Osteoblast (primary cell): ENCODE measurements around the gene CLMP. TPM values are rescaled to one million over a fixed set of nuclear protein-coding genes. Genes with fewer than 3 reads are reported as not detected.

Source experiments
- DNase-seq: peaks from one replicate; pipeline ENCODE4 v3.0.0; 2011; ENCODE audit warnings: low spot score, mixed read lengths; ENCODE audit not compliant: insufficient read length; ENCODE audit errors: missing footprints
- H2AFZ ChIP-seq: 2 replicates; pipeline ENCODE4 v1.6.0; 2011; ENCODE audit warnings: mild to moderate bottlenecking, low read length
- H3K27ac ChIP-seq: 2 replicates; pipeline ENCODE4 v1.5.1; 2011; ENCODE audit warnings: mild to moderate bottlenecking, low read depth, low read length, moderate library complexity
- H3K27me3 ChIP-seq: 2 replicates; pipeline ENCODE4 v1.6.0; 2012; ENCODE audit warnings: mild to moderate bottlenecking, control low read depth, inconsistent platforms, low read length, moderate library complexity; ENCODE audit not compliant: insufficient read depth
- H3K36me3 ChIP-seq: 2 replicates; pipeline ENCODE4 v1.5.1; 2011; ENCODE audit warnings: mild to moderate bottlenecking, low read length, control low read depth, moderate library complexity; ENCODE audit not compliant: insufficient read depth
- H3K4me1 ChIP-seq: 2 replicates; pipeline ENCODE4 v1.5.1; 2011; ENCODE audit warnings: mild to moderate bottlenecking, low read length, control low read depth, moderate library complexity; ENCODE audit not compliant: insufficient read depth
- H3K4me2 ChIP-seq: 2 replicates; pipeline ENCODE4 v1.6.0; 2011; ENCODE audit warnings: mild to moderate bottlenecking, low read length; ENCODE audit not compliant: insufficient read depth
- H3K4me3 ChIP-seq: fragments of 200-600 bp; sonication (generic); 3 replicates; pipeline ENCODE4 v1.5.1; 2012; ENCODE audit warnings: mild to moderate bottlenecking, low read length, inconsistent platforms; ENCODE audit not compliant: insufficient read depth
- H3K79me2 ChIP-seq: 2 replicates; pipeline ENCODE4 v1.6.0; 2012; ENCODE audit warnings: mild to moderate bottlenecking, low read length, control low read depth, inconsistent platforms; ENCODE audit not compliant: insufficient read depth
- H3K9me3 ChIP-seq: 2 replicates; pipeline ENCODE4 v1.5.1; 2011; ENCODE audit warnings: low read depth, low read length, control low read depth
- H4K20me1 ChIP-seq: 2 replicates; pipeline ENCODE4 v1.6.0; 2012; ENCODE audit warnings: mild to moderate bottlenecking, low read length, control low read depth; ENCODE audit not compliant: insufficient read depth
- total RNA-seq: library from RNA; depleted of rRNA; stranded (reverse); fragments of >200 nt; gene quantifications from 2 replicates; pipeline ENCODE4 v1.2.3, GENCODE V29; 2012
- TF ChIP-seq, protein P1 (sequence below): IDR thresholded peaks from 2 replicates; pipeline ENCODE4 v1.5.1; 2011; ENCODE audit warnings: mild to moderate bottlenecking, low read depth, low read length, moderate library complexity; ENCODE audit errors: extremely low read depth

The CLMP gene
- 174 and 210 TPM in 2 replicates for total RNA-seq

DNA sequence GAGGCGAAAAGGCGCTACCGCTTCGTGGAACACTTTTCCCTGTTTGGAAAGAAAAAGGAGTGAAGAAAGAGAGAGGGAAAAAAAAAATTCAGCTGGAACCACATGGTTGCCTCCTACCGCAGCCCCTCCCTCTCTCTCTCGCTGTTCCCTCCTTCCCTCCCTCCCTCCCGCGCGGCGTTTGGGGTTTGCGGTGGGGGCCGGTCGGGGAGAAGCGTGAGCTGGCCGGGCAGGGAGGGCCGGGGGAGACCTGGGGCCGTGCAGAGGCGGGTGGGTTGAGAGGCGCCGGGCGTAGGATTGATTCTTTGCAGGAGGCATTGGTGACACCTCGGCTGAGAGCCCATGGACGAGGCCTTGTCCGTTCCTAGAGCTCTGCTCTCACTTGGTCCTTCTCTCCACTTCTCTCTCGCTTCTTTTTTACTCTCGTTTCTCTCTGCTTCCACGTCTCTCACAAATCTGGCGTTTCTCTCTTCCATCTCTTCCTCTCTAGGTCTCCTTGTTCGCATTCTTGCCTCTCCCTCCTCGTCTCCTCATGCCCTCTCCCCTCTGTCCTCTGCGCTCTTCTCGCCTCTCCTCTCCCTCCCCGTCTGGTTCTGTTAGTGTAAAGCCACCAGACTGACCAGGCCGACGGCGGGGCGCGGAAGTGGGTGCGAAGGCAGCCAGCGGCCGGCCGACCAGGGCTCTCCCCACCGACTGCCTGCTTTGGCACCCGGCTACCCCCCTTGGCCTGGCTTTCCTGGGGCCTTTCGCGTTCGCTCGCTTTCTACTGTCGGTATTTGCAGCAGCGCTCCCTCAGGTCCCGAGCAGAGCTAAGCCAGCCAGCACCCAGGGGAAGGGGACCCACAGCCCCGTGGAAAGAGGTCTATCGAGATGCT, at the start of gene CLMP:
Gene CLMP (minus strand): TSS at position 61 of the 872 bp plus-strand sequence. CDS start 308 bp downstream, outside the sequence.
- H3K4me1 ChIP-seq, result peaks cover 59% of the 10 kb centered on the region
- H2AFZ ChIP-seq, result peak within 1 kb of the TSS; percentile 88
- peaks cover 21% of the 10 kb centered on the region for H4K20me1 ChIP-seq
- H3K79me2 ChIP-seq, result peaks cover 61% of the 10 kb centered on the region
- peaks cover 24% of the 10 kb centered on the region for H3K36me3 ChIP-seq
- peak; percentile 94 for DNase-seq
- no peaks in the 10 kb centered on the region for H3K9me3 ChIP-seq
- TF ChIP-seq, protein P1, sequence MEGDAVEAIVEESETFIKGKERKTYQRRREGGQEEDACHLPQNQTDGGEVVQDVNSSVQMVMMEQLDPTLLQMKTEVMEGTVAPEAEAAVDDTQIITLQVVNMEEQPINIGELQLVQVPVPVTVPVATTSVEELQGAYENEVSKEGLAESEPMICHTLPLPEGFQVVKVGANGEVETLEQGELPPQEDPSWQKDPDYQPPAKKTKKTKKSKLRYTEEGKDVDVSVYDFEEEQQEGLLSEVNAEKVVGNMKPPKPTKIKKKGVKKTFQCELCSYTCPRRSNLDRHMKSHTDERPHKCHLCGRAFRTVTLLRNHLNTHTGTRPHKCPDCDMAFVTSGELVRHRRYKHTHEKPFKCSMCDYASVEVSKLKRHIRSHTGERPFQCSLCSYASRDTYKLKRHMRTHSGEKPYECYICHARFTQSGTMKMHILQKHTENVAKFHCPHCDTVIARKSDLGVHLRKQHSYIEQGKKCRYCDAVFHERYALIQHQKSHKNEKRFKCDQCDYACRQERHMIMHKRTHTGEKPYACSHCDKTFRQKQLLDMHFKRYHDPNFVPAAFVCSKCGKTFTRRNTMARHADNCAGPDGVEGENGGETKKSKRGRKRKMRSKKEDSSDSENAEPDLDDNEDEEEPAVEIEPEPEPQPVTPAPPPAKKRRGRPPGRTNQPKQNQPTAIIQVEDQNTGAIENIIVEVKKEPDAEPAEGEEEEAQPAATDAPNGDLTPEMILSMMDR, result no peak
- H3K27ac ChIP-seq, result peak within 1 kb of the TSS; percentile 97
- peak within 1 kb of the TSS; percentile 88 for H3K4me2 ChIP-seq
- peak within 1 kb of the TSS; percentile 91 for H3K4me3 ChIP-seq
- H3K27me3 ChIP-seq, result no peaks in the 10 kb centered on the region

- no peaks in the 10 kb centered on the region for H4K20me1 ChIP-seq
- no peak overlapping the region for H3K4me3 ChIP-seq
- TF ChIP-seq, protein P1, result no peak
- DNase-seq, result no peak
- H3K4me1 ChIP-seq, result peaks cover 44% of the 10 kb centered on the region
- H3K27me3 ChIP-seq, result no peaks in the 10 kb centered on the region
- no peak overlapping the region for H3K27ac ChIP-seq
- no peaks in the 10 kb centered on the region for H3K36me3 ChIP-seq
- peak overlapping the region; percentile 20 for H3K4me2 ChIP-seq
- H3K79me2 ChIP-seq, result no peaks in the 10 kb centered on the region
- H3K9me3 ChIP-seq, result no peaks in the 10 kb centered on the region
- peak overlapping the region; percentile 20 for H2AFZ ChIP-seq
Observed at GRCh38 chr11:123241874-123242543, 47.0 kb upstream of the CLMP start.

DNA sequence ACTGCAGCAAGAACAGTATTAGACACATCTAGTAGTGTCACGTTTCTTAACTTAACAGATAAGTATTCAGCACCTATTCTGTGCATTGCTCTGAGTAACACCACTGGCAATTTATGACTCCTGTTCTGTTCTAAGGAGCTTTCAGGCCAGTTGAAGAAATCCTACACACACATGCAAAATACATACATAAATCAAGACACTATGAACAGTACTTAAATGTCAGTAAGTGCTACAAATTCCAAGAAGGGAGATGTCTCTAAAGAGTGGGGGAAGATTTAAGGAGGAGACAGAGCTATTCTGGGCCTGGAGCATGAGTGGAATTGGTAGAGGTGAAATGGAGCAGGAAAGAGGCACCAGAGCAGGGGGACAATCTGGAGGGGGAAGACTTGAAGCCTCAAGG, 46.2 kb upstream of the CLMP start:
- TF ChIP-seq, protein P1, result no peak
- Histone ChIP-seq H3K79me2 (no peaks in the 10 kb centered on the region), H3K4me1 (peaks cover 43% of the 10 kb centered on the region), H3K36me3 (no peaks in the 10 kb centered on the region), H4K20me1 (no peaks in the 10 kb centered on the region), H3K27ac (no peak overlapping the region), H3K4me2 (no peak overlapping the region), H3K4me3 (no peak overlapping the region), H2AFZ (no peak overlapping the region), H3K27me3 (no peaks in the 10 kb centered on the region), H3K9me3 (no peaks in the 10 kb centered on the region)
- no peak for DNase-seq
